Tibial nerve (tissue), 4 donors: ENCODE results near the gene JADE2.

Experiments used
- CTCF ChIP-seq, 5 experiments: fragments of 200-600 bp in 3 of 5; fragments of 450-650 bp in 2 of 5; sonication (generic) in 3 of 5; IDR thresholded peaks; one replicate each; pipeline ENCODE4 v1.5.1; 2016 to 2019; ENCODE audit warnings: antibody characterized with exemption in 5 of 5, mild to moderate bottlenecking in 3 of 5, moderate library complexity in 2 of 5
- EP300 ChIP-seq, 2 donors: sonication (generic); formaldehyde crosslinking; IDR thresholded peaks; one replicate each; pipeline ENCODE4 v1.6.1; 2017; ENCODE audit warnings: antibody characterized with exemption in 2 of 2, mild to moderate bottlenecking in 1 of 2
- POLR2A ChIP-seq, 2 donors: fragments of 450-650 bp; IDR thresholded peaks; one replicate each; pipeline ENCODE4 v1.6.1; 2017; ENCODE audit warnings: antibody characterized with exemption in 2 of 2, mild to moderate bottlenecking in 2 of 2, moderate library complexity in 2 of 2

- TF ChIP-seq CTCF (IDR thresholded peaks at IDR 0.05): no peak
- TF ChIP-seq EP300 (IDR thresholded peaks at IDR 0.05): no peak
- TF ChIP-seq POLR2A (IDR thresholded peaks at IDR 0.05): no peak
Observed at GRCh38 chr5:134503937-134504437, 21.5 kb upstream of the JADE2 start.
